Glutamatergic neuron (in vitro differentiated cells): Measurements from ENCODE around the gene PRPH. TPM values are rescaled to one million over a fixed set of nuclear protein-coding genes. Genes with fewer than 3 reads are reported as not detected.
"Not testable (repeated sequence)": the region's sequence is repeated elsewhere in the genome, so short reads cannot be mapped to it uniquely, and the experiment has no call there.

Experiments used
- DNase-seq: peaks from one replicate; pipeline ENCODE4 v3.0.0; 2022
- H3K27ac Mint-ChIP-seq: one replicate; pipeline ENCODE4 v1.8.0; 2020; ENCODE audit warnings: mild to moderate bottlenecking, mixed read lengths, inconsistent platforms; ENCODE audit not compliant: unreplicated experiment
- H3K27me3 Mint-ChIP-seq: one replicate; pipeline ENCODE4 v1.8.0; 2020; ENCODE audit warnings: mild to moderate bottlenecking, moderate library complexity, mixed read lengths, inconsistent platforms; ENCODE audit not compliant: unreplicated experiment
- H3K36me3 Mint-ChIP-seq: one replicate; pipeline ENCODE4 v1.8.0; 2020; ENCODE audit warnings: mild to moderate bottlenecking, mixed read lengths, inconsistent platforms; ENCODE audit not compliant: unreplicated experiment
- H3K4me1 Mint-ChIP-seq: one replicate; pipeline ENCODE4 v1.8.0; 2020; ENCODE audit warnings: mild to moderate bottlenecking, low read depth, mixed read lengths, inconsistent platforms; ENCODE audit not compliant: unreplicated experiment
- H3K4me3 Mint-ChIP-seq: one replicate; pipeline ENCODE4 v1.8.0; 2020; ENCODE audit warnings: mild to moderate bottlenecking, mixed read lengths, inconsistent platforms; ENCODE audit not compliant: unreplicated experiment
- H3K9me3 Mint-ChIP-seq: one replicate; pipeline ENCODE4 v1.8.0; 2020; ENCODE audit warnings: mild to moderate bottlenecking, moderate library complexity, mixed read lengths, inconsistent platforms; ENCODE audit not compliant: unreplicated experiment
- CTCF ChIP-seq: fragments of 200-600 bp; sonication (generic); IDR thresholded peaks from one replicate; pipeline ENCODE4 v1.5.0; 2021; ENCODE audit not compliant: partially characterized antibody, unreplicated experiment
- total RNA-seq: library from RNA; stranded (reverse); fragmentation: NEBNext Ultra II Directional; extraction: Animal tissue kit (Norgen Biotek cat#: 25700); gene quantifications from one replicate; pipeline ENCODE4 v1.2.1, GENCODE V29; 2021; ENCODE audit not compliant: unreplicated experiment

Gene PRPH
- total RNA-seq, 1 donor from 2014 or later: 2,189 TPM

GRCh38 chr12:49274396-49275069, 20.4 kb upstream of the PRPH start:
- Mint-ChIP-seq H3K4me1 (peaks cover 22% of the 10 kb centered on the region), H3K4me3 (no peak overlapping the region), H3K9me3 (peaks cover 2% of the 10 kb centered on the region), H3K27me3 (peaks cover 3% of the 10 kb centered on the region), H3K27ac (no peak overlapping the region), H3K36me3 (peaks cover 5% of the 10 kb centered on the region)
- no peak for TF ChIP-seq CTCF
- no peak for DNase-seq

GRCh38 chr12:49276304-49277290, 18.4 kb upstream of the PRPH start:
- no peak for TF ChIP-seq CTCF
- Mint-ChIP-seq H3K9me3 (peaks cover 7% of the 10 kb centered on the region), H3K27ac (peak overlapping the region; percentile 78), H3K36me3 (peaks cover 5% of the 10 kb centered on the region), H3K4me3 (peak overlapping the region; percentile 48), H3K27me3 (peaks cover 3% of the 10 kb centered on the region), H3K4me1 (peaks cover 28% of the 10 kb centered on the region)
- DNase-seq: no peak

- peaks cover 7% of the 10 kb centered on the region for H3K9me3 Mint-ChIP-seq
- peaks cover 5% of the 10 kb centered on the region for H3K36me3 Mint-ChIP-seq
- no peak for TF ChIP-seq CTCF
- no peak overlapping the region for H3K4me3 Mint-ChIP-seq
- peaks cover 34% of the 10 kb centered on the region for H3K4me1 Mint-ChIP-seq
- no peak for DNase-seq
- peaks cover 3% of the 10 kb centered on the region for H3K27me3 Mint-ChIP-seq
- H3K27ac Mint-ChIP-seq: peak overlapping the region; percentile 62
Observed at GRCh38 chr12:49277466-49277865, 17.5 kb upstream of the PRPH start.

DNA sequence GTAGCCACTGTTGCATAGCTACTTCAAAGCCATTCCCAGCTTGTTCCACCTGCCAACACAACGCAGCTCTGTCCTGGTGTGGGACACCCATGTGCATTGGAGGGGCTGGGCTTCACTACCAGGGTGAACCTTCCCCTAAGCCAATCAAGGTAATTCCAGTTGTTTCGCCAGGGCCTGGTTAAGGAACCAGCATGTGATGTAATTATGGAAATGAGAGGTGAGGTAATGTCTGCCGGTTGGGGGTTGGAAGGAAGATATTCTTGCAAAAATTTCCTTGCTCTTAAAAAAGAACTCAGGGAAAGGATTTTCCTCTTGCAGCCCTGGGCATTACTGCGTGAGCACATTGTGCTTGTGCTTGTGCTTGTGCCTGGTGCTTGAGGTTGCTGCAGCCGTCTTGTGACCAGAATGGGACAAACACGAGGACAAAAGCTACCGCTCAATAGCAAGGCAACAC, 15.2 kb upstream of the PRPH start:
- Mint-ChIP-seq H3K4me1 (peaks cover 42% of the 10 kb centered on the region), H3K27ac (peak overlapping the region; percentile 78), H3K4me3 (peak overlapping the region; percentile 40), H3K9me3 (peaks cover 11% of the 10 kb centered on the region), H3K36me3 (no peaks in the 10 kb centered on the region), H3K27me3 (peaks cover 4% of the 10 kb centered on the region)
- DNase-seq: peak; percentile 40
- no peak for TF ChIP-seq CTCF

DNA sequence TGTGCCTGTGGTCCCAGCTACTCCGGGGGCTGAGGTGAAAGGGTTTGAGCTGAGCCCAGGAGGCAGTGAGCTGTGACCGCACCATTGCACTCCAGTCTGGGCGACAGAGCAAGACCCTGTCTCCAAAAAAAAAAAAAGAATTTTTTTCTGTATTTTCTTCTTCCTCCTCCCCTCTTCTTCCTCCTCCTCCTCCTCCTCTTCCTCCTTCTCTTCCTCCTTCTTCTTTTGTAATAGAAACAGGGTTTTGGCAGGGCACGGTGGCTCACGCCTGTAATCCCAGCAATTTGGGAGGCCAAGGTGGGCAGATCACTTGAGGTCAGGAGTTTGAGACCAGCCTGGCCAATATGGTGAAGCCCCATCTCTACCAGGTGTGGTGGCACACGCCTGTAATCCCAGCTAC, 14.4 kb upstream of the PRPH start:
- not testable (repeated sequence) for H3K36me3 Mint-ChIP-seq, H3K27ac Mint-ChIP-seq, H3K27me3 Mint-ChIP-seq, DNase-seq, H3K4me3 Mint-ChIP-seq
- peaks cover 11% of the 10 kb centered on the region for H3K9me3 Mint-ChIP-seq
- peaks cover 42% of the 10 kb centered on the region for H3K4me1 Mint-ChIP-seq
